ENCODE results near the gene ABCG1.

DNA sequence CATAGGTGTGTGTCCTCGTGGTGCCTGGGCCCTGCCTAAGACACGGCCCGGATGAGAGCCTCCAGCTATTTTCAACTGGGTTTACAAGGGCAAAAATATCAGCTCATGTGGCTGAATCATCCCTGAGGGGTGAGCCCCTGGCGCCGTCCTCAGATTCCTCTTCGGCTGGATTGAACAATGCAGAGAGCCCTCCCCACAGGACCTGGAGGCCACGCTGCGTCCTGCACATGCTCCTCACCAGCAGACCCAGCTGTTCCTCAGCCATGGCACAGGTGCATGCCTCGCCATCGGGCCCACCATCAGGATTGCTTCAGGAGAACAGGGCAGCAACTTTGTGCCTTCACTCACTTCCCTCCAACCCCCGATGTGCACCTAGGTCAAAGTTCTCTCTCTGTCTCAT lies 60.9 kb downstream of the ABCG1 start:
- TF ChIP-seq EZH2 (IDR thresholded peaks at IDR 0.05; ENCODE audit: borderline replicate concordance, low read depth, low read length, severe bottlenecking) (no peak), POLR2AphosphoS5 (IDR thresholded peaks at IDR 0.05; ENCODE audit: insufficient read depth, low read depth, low read length) (no peak), POLR2A (IDR thresholded peaks at IDR 0.05; ENCODE audit: low read depth, low read length) (no peak), MYC (IDR thresholded peaks at IDR 0.05; ENCODE audit: low read depth, low read length) (no peak), FOS (IDR thresholded peaks at IDR 0.05; ENCODE audit: borderline replicate concordance, insufficient read depth, low read length) (no peak), GATA2 (IDR thresholded peaks at IDR 0.05; ENCODE audit: insufficient read depth, insufficient read length, low read depth, low read length) (no peak), JUN (IDR thresholded peaks at IDR 0.05; ENCODE audit: borderline replicate concordance, insufficient read depth, insufficient read length, low read depth) (no peak)
- TF ChIP-seq, protein P1, sequence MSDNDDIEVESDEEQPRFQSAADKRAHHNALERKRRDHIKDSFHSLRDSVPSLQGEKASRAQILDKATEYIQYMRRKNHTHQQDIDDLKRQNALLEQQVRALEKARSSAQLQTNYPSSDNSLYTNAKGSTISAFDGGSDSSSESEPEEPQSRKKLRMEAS (IDR thresholded peaks at IDR 0.05; ENCODE audit: insufficient read depth, insufficient read length), result no peak
- TF ChIP-seq, protein P2, sequence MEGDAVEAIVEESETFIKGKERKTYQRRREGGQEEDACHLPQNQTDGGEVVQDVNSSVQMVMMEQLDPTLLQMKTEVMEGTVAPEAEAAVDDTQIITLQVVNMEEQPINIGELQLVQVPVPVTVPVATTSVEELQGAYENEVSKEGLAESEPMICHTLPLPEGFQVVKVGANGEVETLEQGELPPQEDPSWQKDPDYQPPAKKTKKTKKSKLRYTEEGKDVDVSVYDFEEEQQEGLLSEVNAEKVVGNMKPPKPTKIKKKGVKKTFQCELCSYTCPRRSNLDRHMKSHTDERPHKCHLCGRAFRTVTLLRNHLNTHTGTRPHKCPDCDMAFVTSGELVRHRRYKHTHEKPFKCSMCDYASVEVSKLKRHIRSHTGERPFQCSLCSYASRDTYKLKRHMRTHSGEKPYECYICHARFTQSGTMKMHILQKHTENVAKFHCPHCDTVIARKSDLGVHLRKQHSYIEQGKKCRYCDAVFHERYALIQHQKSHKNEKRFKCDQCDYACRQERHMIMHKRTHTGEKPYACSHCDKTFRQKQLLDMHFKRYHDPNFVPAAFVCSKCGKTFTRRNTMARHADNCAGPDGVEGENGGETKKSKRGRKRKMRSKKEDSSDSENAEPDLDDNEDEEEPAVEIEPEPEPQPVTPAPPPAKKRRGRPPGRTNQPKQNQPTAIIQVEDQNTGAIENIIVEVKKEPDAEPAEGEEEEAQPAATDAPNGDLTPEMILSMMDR (IDR thresholded peaks at IDR 0.05; ENCODE audit: extremely low read depth in 1 of 2, insufficient read depth in 1 of 2, low read depth in 1 of 2, low read length in 2 of 2), result no peak

Measured in endothelial cell of umbilical vein (primary cell).